Heart right ventricle (tissue), 16 donors: Measurements from ENCODE around the gene ZNF91. TPM values are rescaled to one million over a fixed set of nuclear protein-coding genes. Genes with fewer than 3 reads are reported as not detected.

Source experiments
- ATAC-seq, 8 donors: fragments of 200-7000 bp; cut with Tn5 transposase; one replicate each; pipeline ENCODE4 v1.9.1; 2020; ENCODE audit warnings: mild to moderate bottlenecking in 8 of 8, moderate library complexity in 8 of 8, moderate number of reproducible peaks in 1 of 8
- DNase-seq, 2 donors: peaks; one replicate each; pipeline ENCODE4 v3.0.0-alpha.2; 2020
- H3K27ac ChIP-seq, 10 donors: fragments of 200-600 bp; sonication (generic) in 2 of 10; one replicate each; pipeline versions ENCODE4 v1.5.0 to v1.8.0; 2020 to 2022; ENCODE audit warnings: mild to moderate bottlenecking in 3 of 10
- H3K27me3 ChIP-seq, 7 donors: fragments of 200-600 bp; one replicate each; pipeline ENCODE4 v1.8.0; 2021 to 2022; ENCODE audit warnings: mild to moderate bottlenecking in 2 of 7
- H3K36me3 ChIP-seq, 9 donors: fragments of 200-600 bp; sonication (generic) in 1 of 9; one replicate each; pipeline versions ENCODE4 v1.5.0 to v1.8.0; 2020 to 2022; ENCODE audit warnings: mild to moderate bottlenecking in 2 of 9
- H3K4me1 ChIP-seq, 9 donors: fragments of 200-600 bp; sonication (generic) in 1 of 9; one replicate each; pipeline versions ENCODE4 v1.5.0 to v1.8.0; 2020 to 2022; ENCODE audit warnings: mild to moderate bottlenecking in 4 of 9
- H3K4me3 ChIP-seq, 10 donors: fragments of 200-600 bp; sonication (generic) in 2 of 10; one replicate each; pipeline versions ENCODE4 v1.5.0 to v1.8.0; 2020 to 2022; ENCODE audit warnings: mild to moderate bottlenecking in 7 of 10, moderate library complexity in 2 of 10
- H3K9me3 ChIP-seq, 11 donors: fragments of 200-600 bp in 10 of 11; sonication (generic) in 2 of 11; one replicate each; pipeline versions ENCODE4 v1.5.0 to v1.8.0; 2013 to 2022; ENCODE audit warnings: mild to moderate bottlenecking in 2 of 11, control low read depth in 1 of 11, moderate library complexity in 1 of 11
- WGBS, 2 donors: extraction: QIAGEN DNeasy Blood & Tissue Kit; methylation state at CpG; one replicate each; pipeline ENCODE4 v1.1.7; 2013; ENCODE audit warnings: inconsistent platforms in 1 of 2; 5-methylcytosine and 5-hydroxymethylcytosine counted together
- intact Hi-C, 10 donors: fragments of 100-400 bp; cut with DNase I; formaldehyde crosslinking; loops; one replicate each; pipeline versions ENCODE4 v1.11.1 to v1.14.2; 2022
- polyA plus RNA-seq, 2 donors: library from polyadenylated mRNA; stranded (reverse); fragments of 200-250 nt; gene quantifications; one replicate each; pipeline ENCODE4 v1.2.3, GENCODE V29; 2013
- total RNA-seq, 10 donors: library from RNA; stranded (reverse); fragmentation: NEBNext Ultra II Directional in 3 of 10; extraction: Animal tissue kit (Norgen Biotek cat#: 25700) in 3 of 10; gene quantifications; one replicate each; pipeline versions ENCODE4 v1.2.1 to v1.2.4, GENCODE V29; 2021 to 2023
- TF ChIP-seq, protein P1 (sequence below), 9 donors: fragments of 200-600 bp; sonication (generic) in 2 of 9; IDR thresholded peaks; one replicate each; pipeline versions ENCODE4 v1.5.0 to v1.8.0; 2021 to 2022; ENCODE audit warnings: antibody characterized with exemption in 9 of 9, mild to moderate bottlenecking in 5 of 9, moderate library complexity in 1 of 9
- donor health status: Arrhythmogenic right ventricular cardiomyopathy.
- donor health status: ischemic (EF 13 %, LVEDD 7.1; RV severe dilation, severe dysfunction).
- donor health status: healthy with polysubstance abuse.
- donor health status: DM: no; HTN: yes; CAD: no.
- donor health status: DM: no; HTN: no; CAD: no.
- donor health status: ischemic (EF 25% LVEDD 6.9; RV normal size, moderate dysfunction).
- donor health status: ischemic (EF 25% LVEDD 5.7; RV mildly dilated, moderate dysfunction).
- donor health status: healthy.
- donor health status: DM: yes; HTN: yes; CAD: no.
- donor health status: Ischemic cardiomyopathy.
- donor health status: ischemic (EF 35%, LVEDD 5.7; RV mildly dilated, moderate dysfunction).
- donor health status: nonischemic (EF 11% LVEDD 7.7; RV severe dilation, severe dysfunction).
- donor health status: DM: yes; HTN: yes; CAD: no.
- donor health status: PGD.
- donor health status: ischemic (EF 29% LVEDD 5.4; RV normal size, mild dysfunction).
- donor health status: nonischemic (EF 23%, LVEDD 6.1; RV moderate dilation, normal function).

The ZNF91 gene
- total and polyA plus RNA-seq, 12 donors, result 5.1 to 326 (median 129) TPM

DNA sequence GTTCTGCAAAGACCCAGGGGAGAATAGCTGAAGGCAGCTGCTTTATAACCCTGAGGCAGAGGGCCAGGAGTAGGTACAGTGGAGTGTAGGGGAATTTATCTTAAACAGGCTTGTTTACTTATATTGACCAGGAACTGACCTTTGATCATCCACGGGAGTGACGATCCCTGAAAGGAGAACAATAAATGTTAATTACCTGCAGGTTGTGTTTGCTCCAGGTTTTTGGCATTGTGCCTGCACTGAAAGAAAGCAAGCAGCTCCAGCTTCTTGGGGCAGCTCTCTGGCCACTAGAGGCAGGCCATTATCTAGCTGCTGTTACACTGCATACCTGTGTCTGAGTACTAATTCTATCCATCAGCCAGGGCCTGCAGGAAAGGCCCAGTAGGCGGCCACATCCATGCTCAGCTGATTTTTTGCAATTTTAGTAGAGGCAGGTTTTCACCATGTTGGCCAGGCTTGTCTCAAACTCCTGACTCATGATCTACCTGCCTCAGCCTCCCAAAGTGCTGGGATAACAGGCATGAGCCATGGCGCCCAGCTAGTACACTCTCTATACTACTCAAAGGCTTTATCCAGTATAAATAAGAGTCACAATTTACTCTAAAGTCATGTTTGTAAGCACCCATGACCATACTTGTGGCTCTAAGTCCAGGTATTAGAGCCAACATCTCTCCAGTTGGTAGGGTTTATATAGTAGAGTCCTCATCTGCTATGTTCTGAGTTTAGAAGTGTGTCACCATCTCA lies 8.5 kb upstream of the ZNF91 start:
- Histone ChIP-seq H3K27ac (no peak overlapping the region), H3K4me1 (no peaks in the 10 kb centered on the region), H3K9me3 (no peaks in the 10 kb centered on the region), H3K27me3 (no peaks in the 10 kb centered on the region), H3K36me3 (no peaks in the 10 kb centered on the region), H3K4me3 (no peak overlapping the region)
- DNase-seq (no peak), ATAC-seq (no peak)
- 80 to 84% methylated on average over 4 of the region's 4 CpGs for WGBS, 2 donors
- TF ChIP-seq, protein P1, sequence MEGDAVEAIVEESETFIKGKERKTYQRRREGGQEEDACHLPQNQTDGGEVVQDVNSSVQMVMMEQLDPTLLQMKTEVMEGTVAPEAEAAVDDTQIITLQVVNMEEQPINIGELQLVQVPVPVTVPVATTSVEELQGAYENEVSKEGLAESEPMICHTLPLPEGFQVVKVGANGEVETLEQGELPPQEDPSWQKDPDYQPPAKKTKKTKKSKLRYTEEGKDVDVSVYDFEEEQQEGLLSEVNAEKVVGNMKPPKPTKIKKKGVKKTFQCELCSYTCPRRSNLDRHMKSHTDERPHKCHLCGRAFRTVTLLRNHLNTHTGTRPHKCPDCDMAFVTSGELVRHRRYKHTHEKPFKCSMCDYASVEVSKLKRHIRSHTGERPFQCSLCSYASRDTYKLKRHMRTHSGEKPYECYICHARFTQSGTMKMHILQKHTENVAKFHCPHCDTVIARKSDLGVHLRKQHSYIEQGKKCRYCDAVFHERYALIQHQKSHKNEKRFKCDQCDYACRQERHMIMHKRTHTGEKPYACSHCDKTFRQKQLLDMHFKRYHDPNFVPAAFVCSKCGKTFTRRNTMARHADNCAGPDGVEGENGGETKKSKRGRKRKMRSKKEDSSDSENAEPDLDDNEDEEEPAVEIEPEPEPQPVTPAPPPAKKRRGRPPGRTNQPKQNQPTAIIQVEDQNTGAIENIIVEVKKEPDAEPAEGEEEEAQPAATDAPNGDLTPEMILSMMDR (IDR thresholded peaks at IDR 0.05), result no peak
- intact Hi-C loops, result no loop called here

DNA sequence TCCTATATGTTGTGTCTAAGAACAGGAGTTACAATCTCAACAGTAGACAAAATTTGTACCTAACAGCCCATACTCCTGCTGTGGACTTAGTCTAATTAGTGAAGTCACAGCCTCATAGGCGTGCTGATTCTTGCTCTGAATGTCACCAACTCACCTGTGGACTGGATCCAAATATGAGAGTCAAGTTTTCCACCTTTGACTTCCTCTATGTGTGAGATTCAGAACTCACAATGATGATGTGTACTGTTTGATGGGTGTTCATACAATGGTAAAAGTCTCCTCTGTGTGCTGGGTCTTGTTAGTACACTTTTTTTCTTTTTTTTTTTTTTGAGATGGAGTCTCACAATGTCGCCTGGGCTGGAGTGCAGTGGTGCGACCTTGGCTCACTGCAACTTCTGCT lies 7.8 kb upstream of the ZNF91 start:
- DNase-seq (no peak), ATAC-seq (no peak)
- TF ChIP-seq, protein P1 (IDR thresholded peaks at IDR 0.05), result no peak
- intact Hi-C loops, result no loop called here
- Histone ChIP-seq H3K9me3 (no peaks in the 10 kb centered on the region), H3K36me3 (no peaks in the 10 kb centered on the region), H3K4me3 (no peak overlapping the region), H3K27ac (no peak overlapping the region), H3K4me1 (no peaks in the 10 kb centered on the region), H3K27me3 (no peaks in the 10 kb centered on the region)
- WGBS, 2 donors, result 85 to 90% methylated on average over 3 of the region's 3 CpGs

DNA sequence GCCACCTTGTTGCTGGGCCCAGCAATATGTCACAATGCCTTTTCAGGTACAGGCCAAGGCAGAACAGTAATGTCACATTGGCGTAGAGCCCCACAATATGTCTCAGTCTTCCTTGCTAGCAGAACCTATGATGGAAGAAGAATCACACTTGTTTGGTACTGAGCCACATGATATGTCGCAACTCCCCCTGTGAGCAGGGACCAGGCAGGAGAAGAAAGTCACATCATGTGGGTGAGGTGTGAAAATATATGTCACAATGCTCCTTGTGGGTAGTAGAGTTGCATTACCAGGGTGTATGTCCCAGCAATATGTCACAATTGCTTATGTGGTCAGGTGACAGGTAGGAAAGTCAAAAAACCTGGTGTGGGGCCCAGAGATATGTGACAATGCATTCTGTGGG lies 7.1 kb upstream of the ZNF91 start:
- DNase-seq (no peak), ATAC-seq (no peak)
- intact Hi-C loops, result no loop called here
- Histone ChIP-seq H3K4me3 (no peak overlapping the region), H3K36me3 (no peaks in the 10 kb centered on the region), H3K27me3 (no peaks in the 10 kb centered on the region), H3K27ac (no peak overlapping the region), H3K4me1 (no peaks in the 10 kb centered on the region), H3K9me3 (no peaks in the 10 kb centered on the region)
- TF ChIP-seq, protein P1 (IDR thresholded peaks at IDR 0.05), result no peak
- WGBS, 2 donors, result 92 to 93% methylated on average over 2 of the region's 2 CpGs

DNA sequence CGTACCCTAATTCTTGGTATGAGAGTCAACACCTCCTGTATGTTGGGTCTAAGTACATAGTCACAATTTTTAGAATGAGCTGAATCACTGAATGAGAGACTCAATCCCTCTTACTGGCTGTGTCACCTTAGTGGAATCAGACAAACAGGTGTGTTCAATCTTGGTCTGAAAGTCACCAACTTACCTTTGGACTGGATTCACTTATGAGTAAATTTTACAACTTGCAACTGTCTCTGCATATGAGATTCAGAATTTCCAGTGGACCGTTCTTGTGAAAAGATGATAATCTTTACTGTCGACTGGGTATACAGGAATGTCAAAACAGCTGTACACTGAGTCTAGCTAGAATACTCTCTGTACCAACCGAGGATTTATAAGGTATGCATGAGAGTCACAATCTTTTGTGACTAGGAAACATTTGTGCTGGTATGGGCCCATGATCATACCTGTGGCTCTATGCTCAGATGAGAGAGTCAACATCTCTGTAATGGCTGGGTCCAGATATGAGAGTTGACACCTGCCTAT lies 5.9 kb upstream of the ZNF91 start:
- H3K4me1 ChIP-seq, result no peaks in the 10 kb centered on the region
- no peak for DNase-seq
- no peaks in the 10 kb centered on the region for H3K36me3 ChIP-seq
- no peaks in the 10 kb centered on the region for H3K27me3 ChIP-seq
- H3K9me3 ChIP-seq, result no peaks in the 10 kb centered on the region
- ATAC-seq, result no peak
- H3K27ac ChIP-seq, result no peak overlapping the region
- H3K4me3 ChIP-seq, result no peak overlapping the region
- intact Hi-C loops, result no loop called here
- TF ChIP-seq, protein P1 (IDR thresholded peaks at IDR 0.05), result no peak
- WGBS, 2 donors, result 91 to 94% methylated on average over 4 of the region's 4 CpGs
